HepG2 (cell line): ENCODE measurements around the gene DNLZ. TPM values are rescaled to one million over a fixed set of nuclear protein-coding genes. Genes with fewer than 3 reads are reported as not detected.
A peak's percentile ranks its signal among the peaks of the same experiment; 100 is the strongest.

Experiments
- EEA1 ChIP-seq: sonication (generic); formaldehyde crosslinking; IDR thresholded peaks from 2 replicates; pipeline ENCODE4 v1.5.1; 2020; ENCODE audit warnings: mild to moderate bottlenecking, missing genetic modification reagents, borderline replicate concordance
- EED ChIP-seq: sonication (generic); formaldehyde crosslinking; IDR thresholded peaks from 2 replicates; pipeline ENCODE4 v1.5.0; 2020; ENCODE audit warnings: mild to moderate bottlenecking, missing genetic modification reagents
- GTF2F1 ChIP-seq: fragments of 150-350 bp; IDR thresholded peaks from 2 replicates; pipeline ENCODE4 v1.6.1; 2014; ENCODE audit warnings: low read length
- ISL2 ChIP-seq: sonication (generic); formaldehyde crosslinking; IDR thresholded peaks from 2 replicates; pipeline ENCODE4 v1.5.0; 2020; ENCODE audit warnings: missing genetic modification reagents
- MTF1 ChIP-seq: sonication (generic); formaldehyde crosslinking; IDR thresholded peaks from 2 replicates; pipeline ENCODE4 v1.5.0; 2020; ENCODE audit warnings: missing genetic modification reagents
- MYNN ChIP-seq: sonication (generic); formaldehyde crosslinking; IDR thresholded peaks from 2 replicates; pipeline ENCODE4 v1.4.0; 2020; ENCODE audit warnings: mild to moderate bottlenecking, low read depth, missing genetic modification reagents
- NFIC ChIP-seq: IDR thresholded peaks from 2 replicates; pipeline ENCODE4 v1.6.1; 2012; ENCODE audit warnings: mild to moderate bottlenecking, low read length, inconsistent platforms
- RBAK ChIP-seq: sonication (generic); formaldehyde crosslinking; IDR thresholded peaks from 2 replicates; pipeline ENCODE4 v1.5.1; 2020; ENCODE audit warnings: mild to moderate bottlenecking, missing genetic modification reagents
- RFXANK ChIP-seq: IDR thresholded peaks from 2 replicates; pipeline ENCODE4 v1.6.1; 2016
- U2AF1 ChIP-seq: fragments of 200-400 bp; formaldehyde crosslinking; optimal IDR thresholded peaks from 2 replicates; pipeline ENCODE3; 2017; ENCODE audit warnings: mild to moderate bottlenecking, low read depth, low read length
- ZNF207 ChIP-seq: fragments of 450-650 bp; IDR thresholded peaks from 2 replicates; pipeline ENCODE4 v1.6.1; 2016; ENCODE audit warnings: antibody characterized with exemption, borderline replicate concordance
- ZNF484 ChIP-seq: sonication (generic); formaldehyde crosslinking; IDR thresholded peaks from 2 replicates; pipeline ENCODE4 v1.5.1; 2020; ENCODE audit warnings: mild to moderate bottlenecking, low read depth, missing genetic modification reagents, borderline replicate concordance
- ZNF547 ChIP-seq: sonication (generic); formaldehyde crosslinking; IDR thresholded peaks from 2 replicates; pipeline ENCODE4 v1.5.1; 2020; ENCODE audit warnings: mild to moderate bottlenecking, missing genetic modification reagents
- ZNF841 ChIP-seq: sonication (generic); formaldehyde crosslinking; IDR thresholded peaks from 2 replicates; pipeline ENCODE4 v1.8.1; 2023; ENCODE audit warnings: missing genetic modification reagents, borderline replicate concordance
- polyA plus RNA-seq, 8 experiments: library from polyadenylated mRNA; depleted of rRNA in 3 of 8; stranded (reverse) in 7 of 8; unstranded in 1 of 8; fragments of >200 nt; fragmentation: Illumina TruSeq in 4 of 8; extraction: Trizol in 4 of 8; gene quantifications; 2 replicates each; pipeline versions ENCODE4 v1.2.1 to v1.2.3, GENCODE V29; 2011 to 2016; ENCODE audit warnings: low read depth in 4 of 8, missing spikeins in 1 of 8, mixed read lengths in 1 of 8; ENCODE audit not compliant: insufficient read depth in 1 of 8
- total RNA-seq, 5 experiments: library from RNA; depleted of rRNA; stranded (reverse); fragments of >200 nt; fragmentation: Illumina TruSeq; extraction: Trizol; gene quantifications; 2 replicates each; pipeline ENCODE4 v1.2.3, GENCODE V29; 2016; ENCODE audit warnings: low read depth in 1 of 5
- TF ChIP-seq, protein P1 (sequence below): sonication (generic); formaldehyde crosslinking; IDR thresholded peaks from 2 replicates; pipeline ENCODE4 v1.4.0; 2020; ENCODE audit warnings: missing genetic modification reagents
- TF ChIP-seq, protein P2 (sequence below): sonication (generic); formaldehyde crosslinking; IDR thresholded peaks from 2 replicates; pipeline ENCODE4 v1.5.0; 2020; ENCODE audit warnings: mild to moderate bottlenecking, low read depth, missing genetic modification reagents, borderline replicate concordance
- TF ChIP-seq, protein P3 (sequence below): sonication (generic); formaldehyde crosslinking; IDR thresholded peaks from 2 replicates; pipeline ENCODE4 v1.4.0; 2020; ENCODE audit warnings: missing genetic modification reagents
- TF ChIP-seq, protein P4 (sequence below): sonication (generic); formaldehyde crosslinking; conservative IDR thresholded peaks from 2 replicates; pipeline ENCODE4 v1.5.0; 2020; ENCODE audit warnings: missing genetic modification reagents
- TF ChIP-seq, protein P5 (sequence below), 2 experiments: sonication (generic) in 1 of 2; formaldehyde crosslinking in 1 of 2; IDR thresholded peaks; 2 replicates each; pipeline versions ENCODE4 v1.4.0 to v1.6.1; 2016 to 2020; ENCODE audit warnings: borderline replicate concordance in 1 of 2, low read depth in 1 of 2, mild to moderate bottlenecking in 1 of 2, missing genetic modification reagents in 1 of 2

DNLZ gene
- total and polyA plus RNA-seq, 2 of the 13 experiments (the other 11 are each of a cell fraction or from before 2014, with no cell fraction given) = 3.4 to 8.0 TPM

DNA sequence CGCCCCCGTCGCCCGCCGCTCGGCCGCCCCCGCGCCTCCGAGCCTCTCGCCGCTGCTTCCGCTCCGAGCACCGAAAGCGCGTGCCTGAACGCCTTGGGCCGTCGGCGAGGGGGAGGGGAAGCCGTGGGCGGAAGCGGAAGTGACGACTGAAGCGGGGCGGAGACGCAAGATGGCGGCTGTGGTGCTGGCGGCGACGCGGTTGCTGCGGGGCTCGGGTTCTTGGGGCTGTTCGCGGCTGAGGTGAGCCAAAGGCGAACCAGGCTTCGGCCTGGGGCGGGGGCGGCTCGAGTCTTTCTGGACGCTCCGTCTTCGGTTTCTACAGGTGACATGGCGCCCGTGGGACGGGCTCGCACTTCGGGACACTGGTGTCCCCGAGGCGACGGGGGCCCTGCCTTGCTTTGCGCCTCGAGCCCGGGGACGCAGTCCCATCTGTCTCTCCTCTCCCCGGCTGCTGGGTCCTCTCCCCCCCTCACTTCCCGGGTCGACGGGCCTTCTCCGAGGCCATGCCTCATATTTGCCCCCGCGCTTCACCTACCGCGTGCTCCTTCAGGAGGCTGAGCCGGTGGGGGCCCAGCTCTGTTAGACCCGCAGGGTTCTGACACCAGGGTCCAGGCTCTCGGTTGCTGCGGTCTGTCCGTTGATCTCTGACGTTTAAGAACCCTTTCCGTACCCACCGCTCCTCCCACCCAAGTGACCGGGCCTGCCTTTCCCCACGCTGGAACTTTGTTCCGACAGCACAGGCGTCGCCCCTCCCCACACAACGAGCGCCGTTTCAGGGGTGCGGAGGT is 47.1 kb upstream of the DNLZ start, which contains the start of the genes ENTR1 and PMPCA (continued):
- TF ChIP-seq, protein P1, sequence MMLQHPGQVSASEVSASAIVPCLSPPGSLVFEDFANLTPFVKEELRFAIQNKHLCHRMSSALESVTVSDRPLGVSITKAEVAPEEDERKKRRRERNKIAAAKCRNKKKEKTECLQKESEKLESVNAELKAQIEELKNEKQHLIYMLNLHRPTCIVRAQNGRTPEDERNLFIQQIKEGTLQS (CRISPR knock-in tag) = peak; percentile 36; the same call in 1 of the 2 replicates
- TF ChIP-seq, protein P2, sequence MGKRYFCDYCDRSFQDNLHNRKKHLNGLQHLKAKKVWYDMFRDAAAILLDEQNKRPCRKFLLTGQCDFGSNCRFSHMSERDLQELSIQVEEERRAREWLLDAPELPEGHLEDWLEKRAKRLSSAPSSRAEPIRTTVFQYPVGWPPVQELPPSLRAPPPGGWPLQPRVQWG (CRISPR knock-in tag) = no peak
- TF ChIP-seq ZNF841 (CRISPR knock-in tag) (no peak), RBAK (CRISPR knock-in tag) (no peak), EEA1 (0 out of 2 replicates have a peak, but pooled peaks have one; percentile 35), ZNF484 (peak; percentile 82; the same call in 1 of the 2 replicates), U2AF1 (no peak), MYNN (CRISPR knock-in tag) (no peak), EED (CRISPR knock-in tag) (no peak; the same call in 1 of the 2 replicates), GTF2F1 (no peak), RFXANK (CRISPR knock-in tag) (no peak), ZNF207 (no peak), ISL2 (CRISPR knock-in tag) (no peak; the same call in 1 of the 2 replicates), ZNF547 (CRISPR knock-in tag) (no peak), NFIC (no peak), MTF1 (CRISPR knock-in tag) (no peak)
- TF ChIP-seq, protein P3, sequence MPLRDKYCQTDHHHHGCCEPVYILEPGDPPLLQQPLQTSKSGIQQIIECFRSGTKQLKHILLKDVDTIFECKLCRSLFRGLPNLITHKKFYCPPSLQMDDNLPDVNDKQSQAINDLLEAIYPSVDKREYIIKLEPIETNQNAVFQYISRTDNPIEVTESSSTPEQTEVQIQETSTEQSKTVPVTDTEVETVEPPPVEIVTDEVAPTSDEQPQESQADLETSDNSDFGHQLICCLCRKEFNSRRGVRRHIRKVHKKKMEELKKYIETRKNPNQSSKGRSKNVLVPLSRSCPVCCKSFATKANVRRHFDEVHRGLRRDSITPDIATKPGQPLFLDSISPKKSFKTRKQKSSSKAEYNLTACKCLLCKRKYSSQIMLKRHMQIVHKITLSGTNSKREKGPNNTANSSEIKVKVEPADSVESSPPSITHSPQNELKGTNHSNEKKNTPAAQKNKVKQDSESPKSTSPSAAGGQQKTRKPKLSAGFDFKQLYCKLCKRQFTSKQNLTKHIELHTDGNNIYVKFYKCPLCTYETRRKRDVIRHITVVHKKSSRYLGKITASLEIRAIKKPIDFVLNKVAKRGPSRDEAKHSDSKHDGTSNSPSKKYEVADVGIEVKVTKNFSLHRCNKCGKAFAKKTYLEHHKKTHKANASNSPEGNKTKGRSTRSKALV = no peak
- TF ChIP-seq, protein P4, sequence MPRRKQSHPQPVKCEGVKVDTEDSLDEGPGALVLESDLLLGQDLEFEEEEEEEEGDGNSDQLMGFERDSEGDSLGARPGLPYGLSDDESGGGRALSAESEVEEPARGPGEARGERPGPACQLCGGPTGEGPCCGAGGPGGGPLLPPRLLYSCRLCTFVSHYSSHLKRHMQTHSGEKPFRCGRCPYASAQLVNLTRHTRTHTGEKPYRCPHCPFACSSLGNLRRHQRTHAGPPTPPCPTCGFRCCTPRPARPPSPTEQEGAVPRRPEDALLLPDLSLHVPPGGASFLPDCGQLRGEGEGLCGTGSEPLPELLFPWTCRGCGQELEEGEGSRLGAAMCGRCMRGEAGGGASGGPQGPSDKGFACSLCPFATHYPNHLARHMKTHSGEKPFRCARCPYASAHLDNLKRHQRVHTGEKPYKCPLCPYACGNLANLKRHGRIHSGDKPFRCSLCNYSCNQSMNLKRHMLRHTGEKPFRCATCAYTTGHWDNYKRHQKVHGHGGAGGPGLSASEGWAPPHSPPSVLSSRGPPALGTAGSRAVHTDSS (CRISPR knock-in tag) = 0 out of 2 replicates have a peak, but pooled peaks have one; percentile 62
- TF ChIP-seq, protein P5, sequence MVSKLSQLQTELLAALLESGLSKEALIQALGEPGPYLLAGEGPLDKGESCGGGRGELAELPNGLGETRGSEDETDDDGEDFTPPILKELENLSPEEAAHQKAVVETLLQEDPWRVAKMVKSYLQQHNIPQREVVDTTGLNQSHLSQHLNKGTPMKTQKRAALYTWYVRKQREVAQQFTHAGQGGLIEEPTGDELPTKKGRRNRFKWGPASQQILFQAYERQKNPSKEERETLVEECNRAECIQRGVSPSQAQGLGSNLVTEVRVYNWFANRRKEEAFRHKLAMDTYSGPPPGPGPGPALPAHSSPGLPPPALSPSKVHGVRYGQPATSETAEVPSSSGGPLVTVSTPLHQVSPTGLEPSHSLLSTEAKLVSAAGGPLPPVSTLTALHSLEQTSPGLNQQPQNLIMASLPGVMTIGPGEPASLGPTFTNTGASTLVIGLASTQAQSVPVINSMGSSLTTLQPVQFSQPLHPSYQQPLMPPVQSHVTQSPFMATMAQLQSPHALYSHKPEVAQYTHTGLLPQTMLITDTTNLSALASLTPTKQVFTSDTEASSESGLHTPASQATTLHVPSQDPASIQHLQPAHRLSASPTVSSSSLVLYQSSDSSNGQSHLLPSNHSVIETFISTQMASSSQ (IDR thresholded peaks at IDR 0.05; ENCODE audit: low read depth) = no peak; the same call in 1 of the 2 replicates
- TF ChIP-seq, protein P5 (CRISPR knock-in tag; IDR thresholded peaks at IDR 0.05; ENCODE audit: borderline replicate concordance) = 0 out of 2 replicates have a peak, but pooled peaks have one; percentile 6
